Hematopoietic multipotent progenitor cell treated with erythropoietin and hydrocortisone succinate and interleukin-3 and kit ligand, for 15 days (in vitro differentiated cells): Measurements from ENCODE around the gene USF3.

Experiments
- DNase-seq: peaks from one replicate; pipeline ENCODE4 v3.0.0-alpha.2; 2015; ENCODE audit warnings: low spot score

USF3 gene

GRCh38 chr3:113696658-113697499 is 437 bp upstream of the USF3 start:
- peak; percentile 99 for DNase-seq

GRCh38 chr3:113695431-113695785 is 1.0 kb downstream of the USF3 start:
- DNase-seq, result no peak

- no peak for DNase-seq
Measured at GRCh38 chr3:113690482-113690881, 6.0 kb downstream of the USF3 start.

GRCh38 chr3:113685956-113686721 is 10.3 kb downstream of the USF3 start:
- no peak for DNase-seq

- no peak for DNase-seq
Measured at GRCh38 chr3:113685124-113685523, 11.3 kb downstream of the USF3 start.

GRCh38 chr3:113684271-113684819 is 12.1 kb downstream of the USF3 start:
- DNase-seq, result no peak

- DNase-seq, result no peak
Measured at GRCh38 chr3:113678773-113679172, 17.7 kb downstream of the USF3 start.

GRCh38 chr3:113677737-113678136 is 18.7 kb downstream of the USF3 start:
- no peak for DNase-seq

- DNase-seq, result no peak
Measured at GRCh38 chr3:113676261-113676660, 20.2 kb downstream of the USF3 start.

- DNase-seq, result no peak
Measured at GRCh38 chr3:113673593-113673992, 22.8 kb downstream of the USF3 start.

- no peak for DNase-seq
Measured at GRCh38 chr3:113668015-113668414, 28.4 kb downstream of the USF3 start.

- no peak for DNase-seq
Measured at GRCh38 chr3:113664523-113665094, 31.8 kb downstream of the USF3 start.

- no peak for DNase-seq
Measured at GRCh38 chr3:113663761-113664160, 32.7 kb downstream of the USF3 start.

- no peak for DNase-seq
Measured at GRCh38 chr3:113663324-113663750, 33.1 kb downstream of the USF3 start.

- DNase-seq, result no peak
Measured at GRCh38 chr3:113662824-113663223, 33.6 kb downstream of the USF3 start.

GRCh38 chr3:113660896-113661295 is 35.5 kb downstream of the USF3 start:
- no peak for DNase-seq

- no peak for DNase-seq
Measured at GRCh38 chr3:113660458-113660857, 36.0 kb downstream of the USF3 start.

GRCh38 chr3:113659996-113660395 is 36.4 kb downstream of the USF3 start:
- no peak for DNase-seq

- no peak for DNase-seq
Measured at GRCh38 chr3:113659101-113659541, 37.3 kb downstream of the USF3 start.

GRCh38 chr3:113658107-113658506 is 38.3 kb downstream of the USF3 start:
- DNase-seq, result no peak

- no peak for DNase-seq
Measured at GRCh38 chr3:113654851-113655250, 41.6 kb downstream of the USF3 start.

GRCh38 chr3:113654310-113654709 is 42.1 kb downstream of the USF3 start:
- DNase-seq, result no peak
